ENCODE data around the gene DPYSL4.

GRCh38 chr10:132236161-132236560 lies 49.4 kb downstream of the DPYSL4 start:
- TF ChIP-seq, protein P1, sequence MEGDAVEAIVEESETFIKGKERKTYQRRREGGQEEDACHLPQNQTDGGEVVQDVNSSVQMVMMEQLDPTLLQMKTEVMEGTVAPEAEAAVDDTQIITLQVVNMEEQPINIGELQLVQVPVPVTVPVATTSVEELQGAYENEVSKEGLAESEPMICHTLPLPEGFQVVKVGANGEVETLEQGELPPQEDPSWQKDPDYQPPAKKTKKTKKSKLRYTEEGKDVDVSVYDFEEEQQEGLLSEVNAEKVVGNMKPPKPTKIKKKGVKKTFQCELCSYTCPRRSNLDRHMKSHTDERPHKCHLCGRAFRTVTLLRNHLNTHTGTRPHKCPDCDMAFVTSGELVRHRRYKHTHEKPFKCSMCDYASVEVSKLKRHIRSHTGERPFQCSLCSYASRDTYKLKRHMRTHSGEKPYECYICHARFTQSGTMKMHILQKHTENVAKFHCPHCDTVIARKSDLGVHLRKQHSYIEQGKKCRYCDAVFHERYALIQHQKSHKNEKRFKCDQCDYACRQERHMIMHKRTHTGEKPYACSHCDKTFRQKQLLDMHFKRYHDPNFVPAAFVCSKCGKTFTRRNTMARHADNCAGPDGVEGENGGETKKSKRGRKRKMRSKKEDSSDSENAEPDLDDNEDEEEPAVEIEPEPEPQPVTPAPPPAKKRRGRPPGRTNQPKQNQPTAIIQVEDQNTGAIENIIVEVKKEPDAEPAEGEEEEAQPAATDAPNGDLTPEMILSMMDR (conservative IDR thresholded peaks at IDR 0.05; ENCODE audit: low read depth in 2 of 2), result no peak
- TF ChIP-seq POLR2AphosphoS5 (IDR thresholded peaks at IDR 0.05; ENCODE audit: low read depth), result no peak

Measured in GM23338 (cell line).